GM23338 (cell line): ENCODE measurements around the gene NCL. TPM values are rescaled to one million over a fixed set of nuclear protein-coding genes. Genes with fewer than 3 reads are reported as not detected.

ENCODE experiments used
- ATAC-seq: fragments of 200-7000 bp; cut with Tn5 transposase; 3 replicates; pipeline ENCODE4 v1.9.1; 2020
- DNase-seq: peaks from one replicate; pipeline ENCODE4 v3.0.0-alpha.2; 2015; ENCODE audit warnings: low spot score
- H2AFZ ChIP-seq: fragments of 200-600 bp; sonication (generic); 2 replicates; pipeline ENCODE4 v1.8.0; 2016; ENCODE audit warnings: antibody characterized with exemption, mild to moderate bottlenecking, moderate library complexity
- H3F3A ChIP-seq: fragments of 200-600 bp; sonication (generic); replicated peaks from 2 replicates; pipeline ENCODE4 v1.8.0; 2017; ENCODE audit warnings: antibody characterized with exemption, mixed run types, low read depth
- H3K27ac ChIP-seq: fragments of 200-600 bp; sonication (generic); 2 replicates; pipeline ENCODE4 v1.6.1; 2016; ENCODE audit warnings: low read depth
- H3K27me3 ChIP-seq: fragments of 200-600 bp; sonication (generic); 2 replicates; pipeline ENCODE4 v1.8.0; 2016; ENCODE audit warnings: mild to moderate bottlenecking, mixed run types, moderate library complexity; ENCODE audit not compliant: insufficient read depth
- H3K36me3 ChIP-seq: fragments of 200-600 bp; sonication (generic); 2 replicates; pipeline ENCODE4 v1.8.0; 2016; ENCODE audit warnings: mild to moderate bottlenecking; ENCODE audit not compliant: insufficient read depth
- H3K4me1 ChIP-seq: fragments of 200-600 bp; sonication (generic); 2 replicates; pipeline ENCODE4 v1.8.0; 2016; ENCODE audit warnings: mild to moderate bottlenecking, moderate library complexity; ENCODE audit not compliant: insufficient read depth
- H3K4me2 ChIP-seq: fragments of 200-600 bp; sonication (generic); 2 replicates; pipeline ENCODE4 v1.7.1; 2017; ENCODE audit warnings: mixed run types
- H3K4me3 ChIP-seq: fragments of 200-600 bp; sonication (generic); 2 replicates; pipeline ENCODE4 v1.6.1; 2016; ENCODE audit warnings: mixed run types
- H3K79me2 ChIP-seq: fragments of 200-600 bp; sonication (generic); replicated peaks from 2 replicates; pipeline ENCODE4 v1.8.0; 2017; ENCODE audit warnings: mild to moderate bottlenecking; ENCODE audit not compliant: insufficient read depth
- H3K9me2 ChIP-seq: fragments of 200-600 bp; sonication (generic); 2 replicates; pipeline ENCODE4 v1.8.0; 2017; ENCODE audit not compliant: insufficient read depth
- H4K20me1 ChIP-seq: fragments of 200-600 bp; sonication (generic); replicated peaks from 2 replicates; pipeline ENCODE4 v1.8.0; 2017; ENCODE audit warnings: mild to moderate bottlenecking; ENCODE audit not compliant: insufficient read depth
- H3K27ac Mint-ChIP-seq: 2 replicates; pipeline ENCODE4 v1.8.0; 2020; ENCODE audit warnings: inconsistent platforms, mild to moderate bottlenecking, moderate library complexity, mixed read lengths
- H3K27me3 Mint-ChIP-seq: 3 replicates; pipeline ENCODE4 v1.8.0; 2022; ENCODE audit warnings: low read depth, mild to moderate bottlenecking, moderate library complexity, mixed read lengths, inconsistent platforms; ENCODE audit not compliant: insufficient read depth, poor library complexity
- H3K36me3 Mint-ChIP-seq: 3 replicates; pipeline ENCODE4 v1.8.0; 2021; ENCODE audit warnings: low read depth, mild to moderate bottlenecking, inconsistent platforms, moderate library complexity, mixed read lengths
- H3K4me1 Mint-ChIP-seq: 3 replicates; pipeline ENCODE4 v1.8.0; 2020; ENCODE audit warnings: mild to moderate bottlenecking, inconsistent platforms, mixed read lengths
- H3K4me3 Mint-ChIP-seq: 3 replicates; pipeline ENCODE4 v1.8.0; 2021; ENCODE audit warnings: moderate library complexity, mild to moderate bottlenecking, inconsistent platforms, mixed read lengths
- H3K9me3 Mint-ChIP-seq: 3 replicates; pipeline ENCODE4 v1.8.0; 2020; ENCODE audit warnings: moderate library complexity, mild to moderate bottlenecking, inconsistent platforms, mixed read lengths
- CREB1 ChIP-seq: fragments of 250-450 bp; sonication (Bioruptor Pico); IDR thresholded peaks from 2 replicates; pipeline ENCODE4 v1.5.0; 2020; ENCODE audit warnings: low read depth, mild to moderate bottlenecking, moderate library complexity
- CTCF ChIP-seq, 2 experiments: fragments of 200-600 bp in 1 of 2; sonication (generic) in 1 of 2; conservative IDR thresholded peaks; 2 replicates each; pipeline versions ENCODE4 v1.5.1 to v1.6.1; 2016 to 2017; ENCODE audit warnings: antibody characterized with exemption in 2 of 2, low read depth in 2 of 2, mild to moderate bottlenecking in 2 of 2, moderate library complexity in 1 of 2
- ETS1 ChIP-seq: IDR thresholded peaks from 2 replicates; pipeline ENCODE4 v1.6.1; 2016; ENCODE audit warnings: antibody characterized with exemption
- EZH2 ChIP-seq: fragments of 200-600 bp; sonication (generic); IDR thresholded peaks from one replicate; pipeline ENCODE4 v1.8.0; 2017; ENCODE audit warnings: antibody characterized with exemption, mild to moderate bottlenecking, low read depth; ENCODE audit not compliant: unreplicated experiment
- EZH2phosphoT487 ChIP-seq: fragments of 200-600 bp; sonication (generic); IDR thresholded peaks from one replicate; pipeline ENCODE4 v1.8.1; 2018; ENCODE audit warnings: antibody characterized with exemption; ENCODE audit not compliant: unreplicated experiment
- JUNB ChIP-seq: IDR thresholded peaks from one replicate; pipeline ENCODE4 v1.6.1; 2016; ENCODE audit warnings: antibody characterized with exemption; ENCODE audit not compliant: unreplicated experiment
- NANOG ChIP-seq: IDR thresholded peaks from 2 replicates; pipeline ENCODE4 v1.6.1; 2016; ENCODE audit warnings: antibody characterized with exemption, borderline replicate concordance
- POLR2AphosphoS5 ChIP-seq: IDR thresholded peaks from 2 replicates; pipeline ENCODE4 v1.6.1; 2016; ENCODE audit warnings: antibody characterized with exemption, low read depth
- REST ChIP-seq: IDR thresholded peaks from one replicate; pipeline ENCODE4 v1.6.1; 2018; ENCODE audit warnings: antibody characterized with exemption; ENCODE audit not compliant: unreplicated experiment
- STAT1 ChIP-seq: IDR thresholded peaks from one replicate; pipeline ENCODE4 v1.6.1; 2016; ENCODE audit warnings: antibody characterized with exemption; ENCODE audit not compliant: unreplicated experiment
- ZNF114 ChIP-seq: fragments of 250-450 bp; sonication (Bioruptor Pico); IDR thresholded peaks from 2 replicates; pipeline ENCODE4 v1.5.0; 2020; ENCODE audit warnings: mild to moderate bottlenecking, moderate library complexity
- ZNF331 ChIP-seq: fragments of 250-450 bp; sonication (Bioruptor Pico); IDR thresholded peaks from 2 replicates; pipeline ENCODE4 v1.5.0; 2020; ENCODE audit warnings: low read depth, mild to moderate bottlenecking, moderate library complexity
- ZNF462 ChIP-seq: fragments of 250-450 bp; sonication (Bioruptor Pico); IDR thresholded peaks from 2 replicates; pipeline ENCODE4 v1.5.0; 2020; ENCODE audit warnings: mild to moderate bottlenecking, moderate library complexity
- polyA plus RNA-seq: library from polyadenylated mRNA; unstranded; fragments of >200 nt; fragmentation: Nextera tagmentation; extraction: Ambion mirVana; gene quantifications from 2 replicates; pipeline ENCODE4 v1.2.1, GENCODE V29; 2016
- total RNA-seq: library from RNA; depleted of rRNA; stranded (reverse); fragments of >200 nt; shearing (Covaris generic); gene quantifications from 2 replicates; pipeline ENCODE4 v1.2.3, GENCODE V29; 2014

The NCL gene
- total and polyA plus RNA-seq, 2 experiments from 2014 or later: 678 to 2,269 TPM

- DNase-seq: no peak
- no peaks in the 10 kb centered on the region for H3F3A ChIP-seq
- Mint-ChIP-seq H3K27me3 (peaks cover 3% of the 10 kb centered on the region), H3K4me3 (no peak overlapping the region), H3K36me3 (peaks cover 3% of the 10 kb centered on the region), H3K4me1 (peaks cover 4% of the 10 kb centered on the region; the same call in 1 of the 3 replicates), H3K27ac (no peak overlapping the region), H3K9me3 (peaks cover 5% of the 10 kb centered on the region)
- no peaks in the 10 kb centered on the region for H3K27me3 ChIP-seq
- H3K79me2 ChIP-seq: no peaks in the 10 kb centered on the region
- no peak overlapping the region for H3K4me2 ChIP-seq
- H2AFZ ChIP-seq: no peak overlapping the region
- ATAC-seq: no peak
- no peak overlapping the region for H3K27ac ChIP-seq
- no peaks in the 10 kb centered on the region for H4K20me1 ChIP-seq
- TF ChIP-seq POLR2AphosphoS5 (no peak), STAT1 (no peak), ETS1 (no peak), ZNF114 (no peak), JUNB (no peak), ZNF462 (CRISPR knock-in tag) (no peak), CTCF (conservative IDR thresholded peaks at IDR 0.05; ENCODE audit: low read depth in 2 of 2) (no peak), EZH2 (no peak), ZNF331 (CRISPR knock-in tag) (no peak), CREB1 (no peak), EZH2phosphoT487 (no peak), NANOG (no peak), REST (no peak)
- H3K4me1 ChIP-seq: no peaks in the 10 kb centered on the region
- H3K36me3 ChIP-seq: no peaks in the 10 kb centered on the region
- no peaks in the 10 kb centered on the region for H3K9me2 ChIP-seq
- no peak overlapping the region for H3K4me3 ChIP-seq
These were observed 30.4 kb upstream of the NCL start for GRCh38 chr2:231494669-231495068.
